Measurements from ENCODE around the gene SLIT3.

Gene SLIT3

DNA sequence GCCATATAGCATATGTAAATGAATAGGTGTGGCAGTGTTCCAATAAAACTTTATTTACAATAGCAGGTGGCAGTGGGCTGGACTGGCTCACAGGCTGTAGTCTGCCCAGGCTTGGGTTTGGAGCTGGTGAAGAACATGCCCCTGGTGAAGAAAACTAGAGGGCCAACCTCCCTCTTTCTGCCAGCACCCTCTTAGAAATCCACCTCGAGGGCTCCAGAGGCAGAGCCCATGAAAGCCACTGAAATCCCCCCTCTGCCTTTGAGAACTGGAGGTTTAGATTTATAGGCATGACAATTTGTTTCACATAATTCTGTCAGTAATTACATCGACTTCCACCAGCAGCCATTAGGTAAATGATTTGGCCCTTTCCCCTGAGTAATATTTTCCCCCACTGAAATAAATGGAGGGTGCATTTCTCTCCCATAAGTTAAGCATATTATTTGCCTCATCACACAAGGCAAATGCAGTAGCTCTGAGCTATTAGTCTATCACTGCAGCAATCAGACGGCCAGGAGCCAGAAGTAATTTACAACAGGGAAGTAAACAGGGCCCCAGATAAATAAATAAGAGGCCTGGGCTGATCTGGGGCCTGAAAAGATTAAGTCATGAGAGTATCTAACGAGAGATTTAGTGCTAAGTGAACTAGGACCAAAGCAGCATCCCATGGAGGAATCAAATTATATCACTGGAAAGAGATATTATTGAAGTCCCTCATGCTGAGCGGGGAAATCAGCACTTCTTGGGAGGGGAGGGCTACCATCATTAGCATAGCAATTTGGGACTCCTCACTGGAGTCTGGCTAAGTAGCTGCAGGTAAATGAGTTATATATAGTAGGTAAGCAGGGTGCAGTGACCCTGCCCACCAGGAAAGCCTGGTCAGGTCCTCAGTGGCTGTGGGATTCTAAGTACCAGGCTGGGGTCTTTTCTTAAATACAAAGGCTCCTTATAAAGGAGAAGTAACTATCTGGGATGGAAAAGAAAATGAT is 123.9 kb downstream of the SLIT3 start:
- Histone ChIP-seq H3K27ac (replicated peaks) (no peak overlapping the region), H3K4me3 (replicated peaks; ENCODE audit: insufficient read depth, low read length) (no peak overlapping the region)
- no peak for DNase-seq (ENCODE audit: low read depth in 1 of 2, low spot score in 1 of 2)

DNA sequence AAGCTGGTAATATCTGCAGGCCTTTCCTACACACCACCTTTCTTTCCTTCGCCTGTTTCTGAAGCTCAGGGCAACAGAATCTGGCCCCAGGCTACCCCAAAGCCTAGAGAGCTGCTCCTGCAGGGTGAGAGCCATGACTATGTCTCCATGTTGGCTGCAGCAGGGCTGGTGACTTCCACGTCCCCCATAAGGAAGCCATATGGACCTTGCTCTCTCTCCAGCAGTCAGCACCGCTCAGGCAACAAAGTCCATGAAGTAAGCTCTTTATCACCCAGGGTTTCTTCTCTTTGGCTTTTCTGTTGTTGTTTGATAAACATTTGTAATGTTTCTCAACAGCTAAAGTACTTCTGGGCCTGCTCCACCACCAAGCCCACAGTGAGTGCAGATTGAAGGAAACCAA is 125.2 kb downstream of the SLIT3 start:
- DNase-seq (ENCODE audit: low read depth in 1 of 2, low spot score in 1 of 2), result no peak
- Histone ChIP-seq H3K27ac (replicated peaks) (no peak overlapping the region), H3K27me3 (ENCODE audit: insufficient read depth, poor library complexity, severe bottlenecking) (no peaks in the 10 kb centered on the region), H3K4me3 (replicated peaks; ENCODE audit: insufficient read depth, low read length) (no peak overlapping the region)
- TF ChIP-seq, protein P1, sequence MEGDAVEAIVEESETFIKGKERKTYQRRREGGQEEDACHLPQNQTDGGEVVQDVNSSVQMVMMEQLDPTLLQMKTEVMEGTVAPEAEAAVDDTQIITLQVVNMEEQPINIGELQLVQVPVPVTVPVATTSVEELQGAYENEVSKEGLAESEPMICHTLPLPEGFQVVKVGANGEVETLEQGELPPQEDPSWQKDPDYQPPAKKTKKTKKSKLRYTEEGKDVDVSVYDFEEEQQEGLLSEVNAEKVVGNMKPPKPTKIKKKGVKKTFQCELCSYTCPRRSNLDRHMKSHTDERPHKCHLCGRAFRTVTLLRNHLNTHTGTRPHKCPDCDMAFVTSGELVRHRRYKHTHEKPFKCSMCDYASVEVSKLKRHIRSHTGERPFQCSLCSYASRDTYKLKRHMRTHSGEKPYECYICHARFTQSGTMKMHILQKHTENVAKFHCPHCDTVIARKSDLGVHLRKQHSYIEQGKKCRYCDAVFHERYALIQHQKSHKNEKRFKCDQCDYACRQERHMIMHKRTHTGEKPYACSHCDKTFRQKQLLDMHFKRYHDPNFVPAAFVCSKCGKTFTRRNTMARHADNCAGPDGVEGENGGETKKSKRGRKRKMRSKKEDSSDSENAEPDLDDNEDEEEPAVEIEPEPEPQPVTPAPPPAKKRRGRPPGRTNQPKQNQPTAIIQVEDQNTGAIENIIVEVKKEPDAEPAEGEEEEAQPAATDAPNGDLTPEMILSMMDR (IDR thresholded peaks at IDR 0.05; ENCODE audit: insufficient read depth, low read length), result no peak
- TF ChIP-seq GABPA (IDR thresholded peaks at IDR 0.05; ENCODE audit: low read depth) (no peak), SPI1 (IDR thresholded peaks at IDR 0.05; ENCODE audit: borderline replicate concordance, low read depth) (no peak)
- TF ChIP-seq, protein P2, sequence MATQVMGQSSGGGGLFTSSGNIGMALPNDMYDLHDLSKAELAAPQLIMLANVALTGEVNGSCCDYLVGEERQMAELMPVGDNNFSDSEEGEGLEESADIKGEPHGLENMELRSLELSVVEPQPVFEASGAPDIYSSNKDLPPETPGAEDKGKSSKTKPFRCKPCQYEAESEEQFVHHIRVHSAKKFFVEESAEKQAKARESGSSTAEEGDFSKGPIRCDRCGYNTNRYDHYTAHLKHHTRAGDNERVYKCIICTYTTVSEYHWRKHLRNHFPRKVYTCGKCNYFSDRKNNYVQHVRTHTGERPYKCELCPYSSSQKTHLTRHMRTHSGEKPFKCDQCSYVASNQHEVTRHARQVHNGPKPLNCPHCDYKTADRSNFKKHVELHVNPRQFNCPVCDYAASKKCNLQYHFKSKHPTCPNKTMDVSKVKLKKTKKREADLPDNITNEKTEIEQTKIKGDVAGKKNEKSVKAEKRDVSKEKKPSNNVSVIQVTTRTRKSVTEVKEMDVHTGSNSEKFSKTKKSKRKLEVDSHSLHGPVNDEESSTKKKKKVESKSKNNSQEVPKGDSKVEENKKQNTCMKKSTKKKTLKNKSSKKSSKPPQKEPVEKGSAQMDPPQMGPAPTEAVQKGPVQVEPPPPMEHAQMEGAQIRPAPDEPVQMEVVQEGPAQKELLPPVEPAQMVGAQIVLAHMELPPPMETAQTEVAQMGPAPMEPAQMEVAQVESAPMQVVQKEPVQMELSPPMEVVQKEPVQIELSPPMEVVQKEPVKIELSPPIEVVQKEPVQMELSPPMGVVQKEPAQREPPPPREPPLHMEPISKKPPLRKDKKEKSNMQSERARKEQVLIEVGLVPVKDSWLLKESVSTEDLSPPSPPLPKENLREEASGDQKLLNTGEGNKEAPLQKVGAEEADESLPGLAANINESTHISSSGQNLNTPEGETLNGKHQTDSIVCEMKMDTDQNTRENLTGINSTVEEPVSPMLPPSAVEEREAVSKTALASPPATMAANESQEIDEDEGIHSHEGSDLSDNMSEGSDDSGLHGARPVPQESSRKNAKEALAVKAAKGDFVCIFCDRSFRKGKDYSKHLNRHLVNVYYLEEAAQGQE (IDR thresholded peaks at IDR 0.05; ENCODE audit: insufficient replicate concordance, low read depth), result no peak

More for the DNA sequence above, 123.9 kb downstream of the SLIT3 start:
- no peaks in the 10 kb centered on the region for H3K27me3 ChIP-seq (ENCODE audit: insufficient read depth, poor library complexity, severe bottlenecking)
- TF ChIP-seq SPI1 (IDR thresholded peaks at IDR 0.05; ENCODE audit: borderline replicate concordance, low read depth) (no peak), GABPA (IDR thresholded peaks at IDR 0.05; ENCODE audit: low read depth) (no peak)
- TF ChIP-seq, protein P2 (IDR thresholded peaks at IDR 0.05; ENCODE audit: insufficient replicate concordance, low read depth), result no peak

DNA sequence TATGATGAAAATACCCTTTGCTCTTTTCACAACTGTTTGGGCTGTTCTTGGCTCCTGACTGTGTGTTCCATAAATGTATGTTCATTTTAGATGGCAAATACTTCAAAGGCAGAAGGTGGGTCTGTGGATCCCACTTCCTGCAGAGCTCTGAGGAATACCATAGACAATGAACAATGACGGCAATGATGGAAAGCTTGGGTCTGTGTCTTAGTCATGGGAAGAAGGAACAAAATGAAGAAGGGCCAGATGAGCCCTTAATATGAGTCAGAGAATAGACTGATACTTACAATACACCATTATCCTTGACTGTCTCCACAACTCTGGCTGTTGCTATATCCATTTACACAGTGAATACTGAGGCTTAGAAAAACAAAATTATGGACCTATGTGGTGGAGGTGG is 126.0 kb downstream of the SLIT3 start:
- DNase-seq (ENCODE audit: low read depth in 1 of 2, low spot score in 1 of 2), result no peak
- no peak overlapping the region for H3K27ac ChIP-seq (replicated peaks)
- TF ChIP-seq SPI1 (IDR thresholded peaks at IDR 0.05; ENCODE audit: borderline replicate concordance, low read depth) (no peak), POLR2AphosphoS5 (IDR thresholded peaks at IDR 0.05; ENCODE audit: low read depth) (no peak)
- no peak overlapping the region for H3K4me3 ChIP-seq (replicated peaks; ENCODE audit: insufficient read depth, low read length)
- no peaks in the 10 kb centered on the region for H3K27me3 ChIP-seq (ENCODE audit: insufficient read depth, poor library complexity, severe bottlenecking)

DNA sequence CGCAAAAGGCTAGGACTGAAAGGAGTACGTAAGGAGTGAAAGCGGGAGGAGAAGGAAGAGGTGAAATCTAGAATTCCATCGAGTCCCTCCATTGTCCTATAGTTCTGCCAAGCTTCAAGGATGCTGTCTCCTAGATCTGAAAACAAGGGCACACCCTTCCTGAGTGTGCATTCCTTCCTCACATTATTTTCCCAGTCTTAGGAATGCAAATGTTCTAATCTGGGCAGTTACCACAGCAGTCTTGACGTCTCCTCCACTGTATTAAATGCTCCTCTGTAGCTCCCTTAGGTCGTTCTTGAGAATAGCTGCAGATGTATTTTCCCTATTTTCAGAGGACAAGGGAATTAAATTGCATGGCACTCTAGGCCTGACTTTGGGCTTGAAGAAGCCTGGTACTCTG is 127.6 kb downstream of the SLIT3 start:
- DNase-seq (ENCODE audit: low read depth in 1 of 2, low spot score in 1 of 2), result no peak
- no peak overlapping the region for H3K27ac ChIP-seq (replicated peaks)
- no peaks in the 10 kb centered on the region for H3K27me3 ChIP-seq (ENCODE audit: insufficient read depth, poor library complexity, severe bottlenecking)
- TF ChIP-seq, protein P2 (IDR thresholded peaks at IDR 0.05; ENCODE audit: insufficient replicate concordance, low read depth), result no peak
- TF ChIP-seq GABPA (IDR thresholded peaks at IDR 0.05; ENCODE audit: low read depth) (no peak), SPI1 (IDR thresholded peaks at IDR 0.05; ENCODE audit: borderline replicate concordance, low read depth) (no peak), POLR2AphosphoS5 (IDR thresholded peaks at IDR 0.05; ENCODE audit: low read depth) (no peak)
- TF ChIP-seq, protein P1 (IDR thresholded peaks at IDR 0.05; ENCODE audit: insufficient read depth, low read length), result no peak
- H3K4me3 ChIP-seq (replicated peaks; ENCODE audit: insufficient read depth, low read length), result no peak overlapping the region
